BJ (cell line): ENCODE results near the gene ARHGAP33. TPM values are rescaled to one million over a fixed set of nuclear protein-coding genes. Genes with fewer than 3 reads are reported as not detected.

ENCODE experiments used
- CTCF ChIA-PET: fragments of 350-600 bp; formaldehyde crosslinking; extraction: SDS; loops from one replicate; lab custom pipeline; 2021; ENCODE audit warnings: antibody characterized with exemption, inconsistent platforms; lab: Yijun Ruan, JAX
- POLR2A ChIA-PET: fragments of 300-600 bp; sonication (Branson Sonifier 250); formaldehyde crosslinking; extraction: SDS; loops from one replicate; lab custom pipeline; 2021; ENCODE audit warnings: antibody characterized with exemption; lab: Charles Lee
- DNase-seq: peaks from one replicate; pipeline ENCODE4 v3.0.0-alpha.2; 2011; ENCODE audit warnings: low read depth
- H3K27me3 ChIP-seq: 2 replicates; pipeline ENCODE4 v1.6.0; 2011; ENCODE audit warnings: low read length; ENCODE audit not compliant: control insufficient read depth, insufficient read depth
- H3K36me3 ChIP-seq: 2 replicates; pipeline ENCODE4 v1.5.1; 2011; ENCODE audit warnings: low read length; ENCODE audit not compliant: control insufficient read depth, insufficient read depth
- H3K4me3 ChIP-seq: 2 replicates; pipeline ENCODE4 v1.5.1; 2011; ENCODE audit warnings: low read depth, mild to moderate bottlenecking, control low read depth, low read length
- CTCF ChIP-seq: IDR thresholded peaks from 2 replicates; pipeline ENCODE4 v1.5.1; 2011; ENCODE audit warnings: low read depth, mild to moderate bottlenecking, control low read depth, inconsistent platforms, low read length, moderate library complexity; ENCODE audit not compliant: insufficient read depth
- polyA plus RNA-seq: library from polyadenylated mRNA; depleted of rRNA; stranded (reverse); fragments of >200 nt; gene quantifications from 2 replicates; pipeline ENCODE4 v1.2.3, GENCODE V29; 2011

The ARHGAP33 gene
- polyA plus RNA-seq, 1 experiment: 3.6 TPM

GRCh38 chr19:35785339-35785627 is 9.9 kb downstream of the ARHGAP33 start:
- Histone ChIP-seq H3K36me3 (peaks cover 4% of the 10 kb centered on the region), H3K27me3 (no peaks in the 10 kb centered on the region), H3K4me3 (no peak overlapping the region)
- POLR2A ChIA-PET: no interaction called here
- CTCF ChIA-PET: no interaction called here
- no peak for TF ChIP-seq CTCF
- DNase-seq: no peak

- TF ChIP-seq CTCF: no peak
- DNase-seq: no peak
- peaks cover 4% of the 10 kb centered on the region for H3K36me3 ChIP-seq
- ChIA-PET POLR2A (no interaction called here), CTCF (no interaction called here)
- H3K4me3 ChIP-seq: no peak overlapping the region
- no peaks in the 10 kb centered on the region for H3K27me3 ChIP-seq
Measured at GRCh38 chr19:35786299-35787160, 11.2 kb downstream of the ARHGAP33 start.

GRCh38 chr19:35787227-35787799 is 11.9 kb downstream of the ARHGAP33 start:
- no peak for DNase-seq
- TF ChIP-seq CTCF: no peak
- CTCF ChIA-PET: interaction anchor here (0.7 kb wide), 1 partner anchor 633 kb away, joined by 4 read pairs; no protein-coding TSS in a partner anchor

GRCh38 chr19:35788205-35788960 is 13.0 kb downstream of the ARHGAP33 start:
- no peak for TF ChIP-seq CTCF
- CTCF ChIA-PET: interaction anchor here (0.9 kb wide), 1 partner anchor 143 kb away, joined by 4 read pairs; no protein-coding TSS in a partner anchor
- DNase-seq: no peak
- H3K36me3 ChIP-seq: peaks cover under 1% of the 10 kb centered on the region; the same call in 1 of the 2 replicates
- POLR2A ChIA-PET: no interaction called here
- no peaks in the 10 kb centered on the region for H3K27me3 ChIP-seq
- H3K4me3 ChIP-seq: no peak overlapping the region

More at GRCh38 chr19:35787227-35787799, 11.9 kb downstream of the ARHGAP33 start:
- POLR2A ChIA-PET: no interaction called here
- H3K4me3 ChIP-seq: no peak overlapping the region
- no peaks in the 10 kb centered on the region for H3K27me3 ChIP-seq
- H3K36me3 ChIP-seq: peaks cover 4% of the 10 kb centered on the region
